Choroid plexus epithelial cell (primary cell): ENCODE data around the gene STXBP3.

Experiments
- DNase-seq: peaks from one replicate; pipeline ENCODE4 v3.0.0-alpha.2; 2010; ENCODE audit warnings: low read depth
- H3K4me3 ChIP-seq: 2 replicates; pipeline ENCODE4 v1.5.1; 2011; ENCODE audit warnings: low read depth, mild to moderate bottlenecking, control low read depth, low read length, moderate library complexity
- TF ChIP-seq, protein P1 (sequence below): conservative IDR thresholded peaks from 2 replicates; pipeline ENCODE4 v1.5.1; 2011; ENCODE audit warnings: low read depth, mild to moderate bottlenecking, control low read depth, inconsistent platforms, low read length, moderate library complexity

STXBP3 gene

DNA sequence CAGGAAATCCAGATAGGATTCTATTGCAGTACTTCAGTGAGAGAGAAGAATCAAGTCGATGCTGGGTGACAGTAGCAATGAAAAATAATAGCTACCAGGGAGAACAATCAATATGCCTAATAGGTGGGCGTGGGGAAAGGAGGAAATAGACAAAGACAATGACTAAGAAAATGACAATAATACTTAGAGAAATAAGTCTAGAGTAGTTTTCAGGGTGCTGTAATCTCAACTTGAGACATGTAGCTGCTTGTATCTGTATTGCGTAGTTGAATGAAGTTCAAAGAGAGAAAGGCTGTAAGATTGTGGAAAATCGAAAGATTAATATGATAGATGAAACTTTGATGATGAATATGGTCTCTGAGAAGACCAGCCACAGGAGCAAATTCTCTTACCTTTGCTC, 2.6 kb downstream of the STXBP3 start:
- no peak overlapping the region for H3K4me3 ChIP-seq
- TF ChIP-seq, protein P1, sequence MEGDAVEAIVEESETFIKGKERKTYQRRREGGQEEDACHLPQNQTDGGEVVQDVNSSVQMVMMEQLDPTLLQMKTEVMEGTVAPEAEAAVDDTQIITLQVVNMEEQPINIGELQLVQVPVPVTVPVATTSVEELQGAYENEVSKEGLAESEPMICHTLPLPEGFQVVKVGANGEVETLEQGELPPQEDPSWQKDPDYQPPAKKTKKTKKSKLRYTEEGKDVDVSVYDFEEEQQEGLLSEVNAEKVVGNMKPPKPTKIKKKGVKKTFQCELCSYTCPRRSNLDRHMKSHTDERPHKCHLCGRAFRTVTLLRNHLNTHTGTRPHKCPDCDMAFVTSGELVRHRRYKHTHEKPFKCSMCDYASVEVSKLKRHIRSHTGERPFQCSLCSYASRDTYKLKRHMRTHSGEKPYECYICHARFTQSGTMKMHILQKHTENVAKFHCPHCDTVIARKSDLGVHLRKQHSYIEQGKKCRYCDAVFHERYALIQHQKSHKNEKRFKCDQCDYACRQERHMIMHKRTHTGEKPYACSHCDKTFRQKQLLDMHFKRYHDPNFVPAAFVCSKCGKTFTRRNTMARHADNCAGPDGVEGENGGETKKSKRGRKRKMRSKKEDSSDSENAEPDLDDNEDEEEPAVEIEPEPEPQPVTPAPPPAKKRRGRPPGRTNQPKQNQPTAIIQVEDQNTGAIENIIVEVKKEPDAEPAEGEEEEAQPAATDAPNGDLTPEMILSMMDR, result no peak
- DNase-seq, result no peak

DNA sequence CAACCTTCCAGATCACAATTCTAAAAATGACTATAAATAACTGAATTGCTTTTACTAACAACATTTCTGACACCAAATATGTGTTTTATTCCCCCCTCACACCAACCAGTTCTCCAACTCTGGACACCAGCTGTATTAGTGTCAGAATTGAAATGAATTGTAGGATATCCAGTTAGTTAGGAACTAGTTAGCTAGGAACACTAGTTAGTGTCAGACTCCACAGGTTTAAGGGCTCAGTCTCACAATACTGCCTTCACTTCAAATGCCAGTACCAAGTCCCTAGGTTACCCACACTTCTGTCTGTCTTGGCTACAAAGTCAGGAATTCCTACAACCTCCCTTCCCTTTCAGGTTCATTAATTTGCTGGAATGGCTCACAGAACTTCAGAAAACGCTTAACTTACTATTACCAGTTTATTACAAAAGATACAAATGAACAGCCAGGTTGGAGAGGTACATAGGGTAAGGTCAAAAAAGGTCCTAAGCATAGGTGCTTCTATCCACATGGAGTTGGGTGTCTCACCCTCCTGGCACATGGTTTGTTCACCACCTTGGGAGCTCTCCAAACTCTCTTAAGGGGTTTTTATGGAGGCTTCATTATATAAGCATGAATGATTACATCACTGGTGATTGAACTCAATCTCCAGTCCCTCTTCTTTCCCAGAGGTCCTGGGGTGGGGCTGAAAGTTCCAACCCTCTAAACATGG, 4.2 kb downstream of the STXBP3 start:
- TF ChIP-seq, protein P1, result no peak
- H3K4me3 ChIP-seq, result no peak overlapping the region
- DNase-seq, result no peak

- TF ChIP-seq, protein P1, result no peak
- H3K4me3 ChIP-seq, result no peak overlapping the region
- DNase-seq, result no peak
These were observed 6.9 kb downstream of the STXBP3 start for GRCh38 chr1:108753363-108753762.

DNA sequence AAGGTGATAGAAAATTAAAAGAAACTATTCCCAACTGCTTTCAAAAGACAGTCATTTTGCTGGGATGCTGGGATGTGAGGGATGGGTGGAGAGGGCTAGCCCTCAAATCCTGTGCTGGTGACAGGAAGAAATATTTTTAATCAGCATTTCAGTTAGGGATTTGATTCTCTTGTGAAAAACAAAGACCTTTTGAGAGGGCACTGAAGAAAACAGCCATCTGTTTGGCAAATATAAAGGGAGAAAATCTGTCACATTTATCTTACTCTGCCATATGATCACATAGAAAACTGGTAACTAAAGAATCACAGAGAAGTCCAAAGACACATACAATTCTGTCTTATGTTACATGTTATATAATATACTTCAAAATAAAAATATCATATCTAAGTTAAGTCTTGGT, 12.3 kb downstream of the STXBP3 start:
- H3K4me3 ChIP-seq, result no peak overlapping the region
- TF ChIP-seq, protein P1, result no peak
- no peak for DNase-seq

DNA sequence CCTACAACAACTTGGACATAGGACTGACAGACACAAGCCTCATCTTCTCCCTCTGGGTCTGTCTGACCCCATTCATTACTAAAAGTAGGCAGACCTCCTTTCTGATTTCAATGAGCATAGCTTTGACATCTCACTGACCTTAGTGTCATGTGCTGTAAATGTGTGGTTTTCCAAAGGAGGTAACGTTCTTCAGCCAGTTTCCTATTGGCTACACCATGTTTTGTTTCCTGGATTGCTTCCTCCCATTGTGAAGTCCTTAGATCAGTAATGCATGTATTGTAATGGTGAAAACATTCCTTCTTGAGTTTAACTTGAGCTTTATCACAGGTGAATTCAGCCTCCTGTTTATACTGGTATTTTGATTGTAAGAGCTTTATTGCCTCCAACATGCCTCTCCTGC, 20.6 kb downstream of the STXBP3 start:
- TF ChIP-seq, protein P1, result no peak

GRCh38 chr1:108767708-108768107, 21.2 kb downstream of the STXBP3 start:
- no peak for DNase-seq
- no peak overlapping the region for H3K4me3 ChIP-seq
- TF ChIP-seq, protein P1, result no peak

More for the DNA sequence above, 20.6 kb downstream of the STXBP3 start:
- no peak for DNase-seq
- H3K4me3 ChIP-seq, result no peak overlapping the region

DNA sequence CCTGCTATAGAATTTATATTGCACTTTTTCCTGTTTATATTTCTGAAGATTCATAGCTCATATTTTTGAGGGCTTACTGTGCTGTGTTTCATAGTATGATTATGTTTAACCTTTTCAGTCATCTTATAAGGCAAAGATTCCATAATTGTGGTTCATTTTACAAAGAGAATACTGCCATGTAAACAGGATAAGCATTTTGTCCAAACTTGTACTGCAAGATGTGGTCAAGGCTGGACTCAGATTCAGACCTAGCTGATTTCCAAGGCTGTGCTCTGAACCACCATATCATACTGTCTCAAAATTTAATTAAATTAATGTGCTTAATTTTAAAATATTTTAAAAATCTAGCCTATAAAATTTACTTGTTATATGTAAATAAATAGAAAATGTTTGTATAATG, 31.4 kb downstream of the STXBP3 start:
- no peak overlapping the region for H3K4me3 ChIP-seq
- no peak for DNase-seq
- TF ChIP-seq, protein P1, result no peak
